GM19372 (cell line): ENCODE data around the gene ADAP2.
"Not testable (repeated sequence)": the region's sequence is repeated elsewhere in the genome, so short reads cannot be mapped to it uniquely, and the experiment has no call there.

ENCODE experiments used
- ATAC-seq: cut with Tn5 transposase; IDR thresholded peaks from one replicate; pipeline ENCODE4 v1.9.1; 2021; ENCODE audit warnings: mild to moderate bottlenecking, low read depth, moderate library complexity; ENCODE audit not compliant: unreplicated experiment

The ADAP2 gene

GRCh38 chr17:30929081-30929633, 7.4 kb downstream of the ADAP2 start:
- no peak for ATAC-seq

- ATAC-seq: not testable (repeated sequence)
Observed at GRCh38 chr17:30929861-30930260, 8.1 kb downstream of the ADAP2 start.

- ATAC-seq: no peak
Observed at GRCh38 chr17:30930495-30930894, 8.8 kb downstream of the ADAP2 start.

GRCh38 chr17:30931582-30931981, 9.8 kb downstream of the ADAP2 start:
- ATAC-seq: not testable (repeated sequence)

- no peak for ATAC-seq
Observed at GRCh38 chr17:30933966-30934365, 12.2 kb downstream of the ADAP2 start.

GRCh38 chr17:30939051-30939689, 17.4 kb downstream of the ADAP2 start:
- no peak for ATAC-seq

- ATAC-seq: no peak
Observed at GRCh38 chr17:30942308-30943079, 20.7 kb downstream of the ADAP2 start.

- no peak for ATAC-seq
Observed at GRCh38 chr17:30947796-30948195, 26.1 kb downstream of the ADAP2 start.

GRCh38 chr17:30950189-30950588, 28.4 kb downstream of the ADAP2 start:
- ATAC-seq: no peak

GRCh38 chr17:30950669-30951399, 29.1 kb downstream of the ADAP2 start:
- ATAC-seq: no peak

- no peak for ATAC-seq
Observed at GRCh38 chr17:30952638-30953393, 31.1 kb downstream of the ADAP2 start.

- no peak for ATAC-seq
Observed at GRCh38 chr17:30954046-30954830, 32.5 kb downstream of the ADAP2 start.

GRCh38 chr17:30956764-30957374, 35.1 kb downstream of the ADAP2 start:
- no peak for ATAC-seq

GRCh38 chr17:30957741-30958140, 36.0 kb downstream of the ADAP2 start:
- no peak for ATAC-seq

GRCh38 chr17:30958187-30958586, 36.4 kb downstream of the ADAP2 start:
- no peak for ATAC-seq

GRCh38 chr17:30961209-30962188, 39.8 kb downstream of the ADAP2 start:
- ATAC-seq: no peak

- ATAC-seq: not testable (repeated sequence)
Observed at GRCh38 chr17:30964312-30964711, 42.6 kb downstream of the ADAP2 start.

GRCh38 chr17:30964876-30965275, 43.1 kb downstream of the ADAP2 start:
- no peak for ATAC-seq
